A549 (cell line): ENCODE measurements around the gene BRF1. TPM values are rescaled to one million over a fixed set of nuclear protein-coding genes. Genes with fewer than 3 reads are reported as not detected.

Experiments
- ATAC-seq, 2 experiments: fragments of 200-7000 bp in 1 of 2; fragments of >200 bp in 1 of 2; cut with Nextera tagmentation in 1 of 2; cut with Tn5 transposase in 1 of 2; 3 replicates each; pipeline versions ENCODE4 v1.8.0 to v1.9.1; 2018 to 2020; ENCODE audit warnings: mild to moderate bottlenecking in 1 of 2, moderate library complexity in 1 of 2
- CTCF ChIA-PET: fragments of 300-600 bp; sonication (Branson Sonifier 250); formaldehyde crosslinking; extraction: SDS; loops from one replicate; lab custom pipeline; 2021; ENCODE audit warnings: antibody characterized with exemption, inconsistent platforms; lab: Yijun Ruan, JAX
- POLR2A ChIA-PET: fragments of 350-600 bp; formaldehyde crosslinking; extraction: SDS; loops from one replicate; lab custom pipeline; 2021; ENCODE audit warnings: antibody characterized with exemption, inconsistent platforms; lab: Yijun Ruan, JAX
- DNase-seq, 2 experiments: peaks; one replicate each; pipeline versions ENCODE4 v3.0.0 to v3.0.0-alpha.2; 2011 to 2016; ENCODE audit warnings: low read depth in 1 of 2, low spot score in 1 of 2
- FAIRE-seq: peaks from 2 replicates; lab custom pipeline; 2011; peaks lifted over from hg19 to GRCh38; lab: Jason Lieb, UNC
- H3K27ac ChIP-seq, 2 experiments: fragments of >200 bp; sonication (Bioruptor Twin); formaldehyde crosslinking; 3 replicates each; pipeline ENCODE4 v1.5.1; 2016 to 2017
- H3K4me1 ChIP-seq: fragments of >200 bp; sonication (Bioruptor Twin); formaldehyde crosslinking; 3 replicates; pipeline ENCODE4 v1.6.1; 2016
- H3K4me2 ChIP-seq: fragments of >200 bp; sonication (Bioruptor Twin); formaldehyde crosslinking; 3 replicates; pipeline ENCODE4 v1.6.1; 2016
- H3K4me3 ChIP-seq: fragments of >200 bp; sonication (Bioruptor Twin); formaldehyde crosslinking; 3 replicates; pipeline ENCODE4 v1.5.1; 2016
- H3K9me3 ChIP-seq: fragments of >200 bp; sonication (Bioruptor Twin); formaldehyde crosslinking; 3 replicates; pipeline ENCODE4 v1.6.1; 2016
- BCL3 ChIP-seq: fragments of >200 bp; sonication (Bioruptor Twin); formaldehyde crosslinking; IDR thresholded peaks from 3 replicates; pipeline ENCODE4 v1.6.1; 2016
- BHLHE40 ChIP-seq: IDR thresholded peaks from 2 replicates; pipeline ENCODE4 v1.6.1; 2012; ENCODE audit warnings: low read depth, low read length, inconsistent platforms
- CHD2 ChIP-seq: fragments of 150-350 bp; IDR thresholded peaks from 2 replicates; pipeline ENCODE4 v1.6.1; 2014; ENCODE audit warnings: low read length; ENCODE audit not compliant: partially characterized antibody
- CHD4 ChIP-seq: fragments of 200-600 bp; sonication (generic); IDR thresholded peaks from 2 replicates; pipeline ENCODE4 v1.6.1; 2016; ENCODE audit warnings: antibody characterized with exemption, mild to moderate bottlenecking, borderline replicate concordance
- CTCF ChIP-seq: fragments of >200 bp; sonication (Bioruptor Twin); formaldehyde crosslinking; IDR thresholded peaks from 3 replicates; pipeline ENCODE4 v1.5.1; 2016
- FOXS1 ChIP-seq: fragments of 250-450 bp; sonication (Bioruptor Pico); IDR thresholded peaks from 2 replicates; pipeline ENCODE4 v1.5.0; 2020; ENCODE audit warnings: mild to moderate bottlenecking, moderate library complexity
- HDAC2 ChIP-seq: fragments of 200-600 bp; sonication (generic); IDR thresholded peaks from 2 replicates; pipeline ENCODE4 v1.6.1; 2016
- NPAS2 ChIP-seq: fragments of 250-450 bp; sonication (Bioruptor Pico); IDR thresholded peaks from 2 replicates; pipeline ENCODE4 v1.8.0; 2022; ENCODE audit warnings: mild to moderate bottlenecking, moderate library complexity, borderline replicate concordance
- PBX3 ChIP-seq: IDR thresholded peaks from 2 replicates; pipeline ENCODE4 v1.6.1; 2012
- PHF8 ChIP-seq: fragments of 200-600 bp; sonication (generic); IDR thresholded peaks from 2 replicates; pipeline ENCODE4 v1.6.1; 2016; ENCODE audit warnings: low read depth, mild to moderate bottlenecking, antibody characterized with exemption, moderate library complexity, borderline replicate concordance
- POLR2A ChIP-seq: IDR thresholded peaks from 2 replicates; pipeline ENCODE4 v1.6.1; 2012; ENCODE audit warnings: mild to moderate bottlenecking, low read length
- POLR2AphosphoS2 ChIP-seq: conservative IDR thresholded peaks from 2 replicates; pipeline ENCODE4 v1.6.1; 2012; ENCODE audit warnings: low read length, improper control_type of control experiment, inconsistent platforms
- RFX5 ChIP-seq: fragments of 450-650 bp; IDR thresholded peaks from 2 replicates; pipeline ENCODE4 v1.7.1; 2014; ENCODE audit warnings: antibody characterized with exemption, mild to moderate bottlenecking, moderate library complexity
- SREBF2 ChIP-seq: fragments of 450-650 bp; IDR thresholded peaks from 2 replicates; pipeline ENCODE4 v1.6.1; 2014; ENCODE audit warnings: mild to moderate bottlenecking, moderate library complexity
- TFCP2L1 ChIP-seq: fragments of 250-450 bp; sonication (Bioruptor Pico); IDR thresholded peaks from 2 replicates; pipeline ENCODE4 v1.5.0; 2021; ENCODE audit warnings: mild to moderate bottlenecking
- ZFP36 ChIP-seq: fragments of 450-650 bp; IDR thresholded peaks from 2 replicates; pipeline ENCODE4 v1.6.1; 2014; ENCODE audit warnings: borderline replicate concordance; ENCODE audit not compliant: partially characterized antibody
- ZSCAN20 ChIP-seq: fragments of 250-450 bp; sonication (Bioruptor Pico); IDR thresholded peaks from 2 replicates; pipeline ENCODE4 v1.8.0; 2022; ENCODE audit warnings: mild to moderate bottlenecking, moderate library complexity
- WGBS: methylation state at CpG from one replicate; pipeline ENCODE4 v1.1.6; 2017; ENCODE audit errors: missing lambda C conversion rate; 5-methylcytosine and 5-hydroxymethylcytosine counted together
- polyA plus RNA-seq, 4 experiments: library from polyadenylated mRNA; depleted of rRNA in 3 of 4; stranded (reverse); fragments of >200 nt; fragmentation: RNase III in 1 of 4; extraction: RNeasy Plus Mini Kit Qiagen cat#74134 plus additional on column Dnase treatment in 1 of 4; gene quantifications; 2 replicates in 3 of 4; 3 replicates in 1 of 4; pipeline ENCODE4 v1.2.3, GENCODE V29; 2011 to 2017
- TF ChIP-seq, protein P1 (sequence below): fragments of 250-450 bp; sonication (Bioruptor Pico); IDR thresholded peaks from 2 replicates; pipeline ENCODE4 v1.5.0; 2021; ENCODE audit warnings: mild to moderate bottlenecking, moderate library complexity, borderline replicate concordance
- TF ChIP-seq, protein P2 (sequence below): fragments of 150-350 bp; IDR thresholded peaks from 2 replicates; pipeline ENCODE4 v1.6.1; 2014; ENCODE audit warnings: low read depth, mild to moderate bottlenecking, low read length

The BRF1 gene
- polyA plus RNA-seq, 2 of the 4 experiments (the other 2 are of a cell fraction): 8.5 to 25.7 TPM

DNA sequence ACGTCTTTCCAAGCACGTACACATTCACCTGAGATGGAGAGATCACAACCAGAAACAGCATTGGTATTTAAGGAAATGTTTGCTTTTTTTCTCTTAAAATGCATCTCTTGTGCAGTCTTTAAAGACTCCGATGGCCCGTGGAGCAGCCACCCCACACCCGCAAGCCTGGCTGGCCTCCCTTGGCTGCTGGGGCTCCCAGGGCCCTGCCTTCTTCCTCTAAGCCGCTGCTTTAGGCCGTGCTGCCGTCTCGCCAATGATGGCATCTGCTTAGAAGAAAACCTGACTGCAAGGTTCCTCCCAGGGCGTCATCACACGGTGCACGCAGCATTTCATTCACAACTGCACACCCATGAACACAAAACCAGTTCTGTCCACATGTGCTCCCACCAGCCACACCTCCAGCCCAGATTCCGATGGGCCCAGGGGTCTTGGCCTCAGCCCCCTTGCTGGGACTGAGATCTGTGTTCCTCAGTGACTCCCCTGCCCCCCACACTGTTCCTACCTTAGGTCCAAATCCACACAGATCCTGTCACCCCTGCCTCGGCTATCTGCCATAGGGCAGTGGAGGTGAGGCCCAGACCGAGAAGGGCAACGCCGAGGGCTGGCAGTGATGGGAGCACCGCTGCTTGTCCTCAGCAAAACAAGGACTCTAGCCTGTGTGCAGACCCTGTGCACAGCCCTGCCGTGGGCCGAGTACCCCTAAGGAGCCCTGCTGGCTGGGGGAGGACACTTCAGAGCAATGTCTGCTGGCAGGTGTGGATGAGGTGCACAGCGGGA is 48.1 kb downstream of the BRF1 start:
- 91% methylated on average over 19 of the region's 21 CpGs for WGBS
- ChIA-PET CTCF (no interaction called here), POLR2A (no interaction called here)
- Histone ChIP-seq H3K4me3 (no peak overlapping the region), H3K27ac (no peak overlapping the region), H3K4me1 (peaks cover 9% of the 10 kb centered on the region)
- no peak for ATAC-seq
- DNase-seq: no peak
- no peak for FAIRE-seq
- no peak for TF ChIP-seq FOXS1 (CRISPR knock-in tag)
- TF ChIP-seq RFX5: no peak
- TF ChIP-seq BHLHE40: no peak
- no peak for TF ChIP-seq CHD2
- TF ChIP-seq POLR2A: no peak
- no peak for TF ChIP-seq TFCP2L1
- no peak for TF ChIP-seq ZSCAN20
- no peak for TF ChIP-seq BCL3
- TF ChIP-seq, all 56 proteins: peak for 0
- no peak overlapping the region for H3K4me2 ChIP-seq
- H3K9me3 ChIP-seq: no peaks in the 10 kb centered on the region

GRCh38 chr14:105251920-105252319 is 48.9 kb downstream of the BRF1 start:
- CTCF ChIA-PET: no interaction called here
- Histone ChIP-seq H3K4me3 (no peak overlapping the region), H3K27ac (no peak overlapping the region), H3K4me1 (peaks cover 13% of the 10 kb centered on the region), H3K9me3 (no peaks in the 10 kb centered on the region), H3K4me2 (no peak overlapping the region)
- no peak for FAIRE-seq
- POLR2A ChIA-PET: no interaction called here
- no peak for ATAC-seq
- WGBS: 93% methylated on average over 6 of the region's 6 CpGs
- no peak for DNase-seq
- TF ChIP-seq CTCF (no peak), SREBF2 (no peak), CHD4 (no peak), PHF8 (no peak), NPAS2 (CRISPR knock-in tag) (no peak), ZFP36 (no peak), HDAC2 (no peak), POLR2AphosphoS2 (no peak), PBX3 (no peak)
- TF ChIP-seq, protein P1, sequence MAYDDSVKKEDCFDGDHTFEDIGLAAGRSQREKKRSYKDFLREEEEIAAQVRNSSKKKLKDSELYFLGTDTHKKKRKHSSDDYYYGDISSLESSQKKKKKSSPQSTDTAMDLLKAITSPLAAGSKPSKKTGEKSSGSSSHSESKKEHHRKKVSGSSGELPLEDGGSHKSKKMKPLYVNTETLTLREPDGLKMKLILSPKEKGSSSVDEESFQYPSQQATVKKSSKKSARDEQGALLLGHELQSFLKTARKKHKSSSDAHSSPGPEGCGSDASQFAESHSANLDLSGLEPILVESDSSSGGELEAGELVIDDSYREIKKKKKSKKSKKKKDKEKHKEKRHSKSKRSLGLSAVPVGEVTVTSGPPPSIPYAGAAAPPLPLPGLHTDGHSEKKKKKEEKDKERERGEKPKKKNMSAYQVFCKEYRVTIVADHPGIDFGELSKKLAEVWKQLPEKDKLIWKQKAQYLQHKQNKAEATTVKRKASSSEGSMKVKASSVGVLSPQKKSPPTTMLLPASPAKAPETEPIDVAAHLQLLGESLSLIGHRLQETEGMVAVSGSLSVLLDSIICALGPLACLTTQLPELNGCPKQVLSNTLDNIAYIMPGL (CRISPR knock-in tag): no peak
- TF ChIP-seq, protein P2, sequence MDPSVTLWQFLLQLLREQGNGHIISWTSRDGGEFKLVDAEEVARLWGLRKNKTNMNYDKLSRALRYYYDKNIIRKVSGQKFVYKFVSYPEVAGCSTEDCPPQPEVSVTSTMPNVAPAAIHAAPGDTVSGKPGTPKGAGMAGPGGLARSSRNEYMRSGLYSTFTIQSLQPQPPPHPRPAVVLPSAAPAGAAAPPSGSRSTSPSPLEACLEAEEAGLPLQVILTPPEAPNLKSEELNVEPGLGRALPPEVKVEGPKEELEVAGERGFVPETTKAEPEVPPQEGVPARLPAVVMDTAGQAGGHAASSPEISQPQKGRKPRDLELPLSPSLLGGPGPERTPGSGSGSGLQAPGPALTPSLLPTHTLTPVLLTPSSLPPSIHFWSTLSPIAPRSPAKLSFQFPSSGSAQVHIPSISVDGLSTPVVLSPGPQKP: no peak
